ENCODE results near the gene HK2. TPM values are rescaled to one million over a fixed set of nuclear protein-coding genes. Genes with fewer than 3 reads are reported as not detected.

Gene HK2
- total RNA-seq, 1 experiment from 2014 or later: 43.8 TPM

- TF ChIP-seq EZH2 (IDR thresholded peaks at IDR 0.05; ENCODE audit: low read length, unreplicated experiment): no peak
- no peak for TF ChIP-seq CTCF (conservative IDR thresholded peaks at IDR 0.05; ENCODE audit: low read depth, low read length)
- TF ChIP-seq EZH2phosphoT487 (IDR thresholded peaks at IDR 0.05; ENCODE audit: borderline replicate concordance, low read length): no peak
- peaks cover 98% of the 10 kb centered on the region for H3K4me1 ChIP-seq (ENCODE audit: insufficient read depth, low read length)
- peaks cover 92% of the 10 kb centered on the region for H3K79me2 ChIP-seq (ENCODE audit: low read length)
- H3K9me3 ChIP-seq (ENCODE audit: low read length): no peaks in the 10 kb centered on the region
- 0 out of 2 replicates have a peak, but pooled peaks cover under 1% of the 10 kb centered on the region for H4K20me1 ChIP-seq (ENCODE audit: low read length)
- H3F3A ChIP-seq (ENCODE audit: low read length, unreplicated experiment): peaks cover 29% of the 10 kb centered on the region
- intact Hi-C loops (cut with micrococcal nuclease): loop anchor here (1.0 kb wide), 1 partner anchor 10 kb away; no protein-coding TSS in a partner anchor
- H3K9ac ChIP-seq (ENCODE audit: low read length): peak overlapping the region; percentile 82
- no peaks in the 10 kb centered on the region for H3K27me3 ChIP-seq (ENCODE audit: low read length)
- H3K4me2 ChIP-seq (ENCODE audit: low read length): peak overlapping the region; percentile 79
- no peak for ATAC-seq
- no peaks in the 10 kb centered on the region for H3K9me2 ChIP-seq (replicated peaks; ENCODE audit: low read length)
- no TSS peak for BruUV-seq (replicated peaks)
- POLR2A ChIA-PET (ENCODE audit: unreplicated experiment): no interaction called here
- CTCF ChIA-PET: no interaction called here
- no peak overlapping the region for H2AFZ ChIP-seq (ENCODE audit: low read length)
- no peak for DNase-seq
- H3K36me3 ChIP-seq (ENCODE audit: low read depth, low read length): no peaks in the 10 kb centered on the region
- H3K4me3 ChIP-seq (ENCODE audit: low read length): peak overlapping the region; percentile 43; the same call in 1 of the 2 replicates
- H3K27ac ChIP-seq (ENCODE audit: low read length): peak overlapping the region; percentile 99
Observed at GRCh38 chr2:74846481-74846880, 12.6 kb downstream of the HK2 start.

- Histone ChIP-seq H3F3A (ENCODE audit: low read length, unreplicated experiment) (peaks cover 35% of the 10 kb centered on the region), H2AFZ (ENCODE audit: low read length) (no peak overlapping the region), H3K9ac (ENCODE audit: low read length) (no peak overlapping the region; the same call in 1 of the 2 replicates), H3K4me1 (ENCODE audit: insufficient read depth, low read length) (peaks cover 99% of the 10 kb centered on the region), H3K27ac (ENCODE audit: low read length) (peak overlapping the region; percentile 99), H3K27me3 (ENCODE audit: low read length) (no peaks in the 10 kb centered on the region), H3K79me2 (ENCODE audit: low read length) (peaks cover 92% of the 10 kb centered on the region), H3K9me2 (replicated peaks; ENCODE audit: low read length) (no peaks in the 10 kb centered on the region), H3K4me3 (ENCODE audit: low read length) (no peak overlapping the region; the same call in 1 of the 2 replicates), H3K4me2 (ENCODE audit: low read length) (peak overlapping the region; percentile 79), H4K20me1 (ENCODE audit: low read length) (peaks cover 8% of the 10 kb centered on the region; the same call in 1 of the 2 replicates), H3K36me3 (ENCODE audit: low read depth, low read length) (0 out of 2 replicates have a peak, but pooled peaks cover 5% of the 10 kb centered on the region), H3K9me3 (ENCODE audit: low read length) (no peaks in the 10 kb centered on the region)
- TF ChIP-seq CTCF (conservative IDR thresholded peaks at IDR 0.05; ENCODE audit: low read depth, low read length) (0 out of 2 replicates have a peak, but pooled peaks have one; percentile 10), EZH2 (IDR thresholded peaks at IDR 0.05; ENCODE audit: low read length, unreplicated experiment) (no peak)
- CTCF ChIA-PET: no interaction called here
- intact Hi-C loops (cut with micrococcal nuclease): no loop called here
- peak; percentile 53 for DNase-seq
- POLR2A ChIA-PET (ENCODE audit: unreplicated experiment): no interaction called here
- ATAC-seq: no peak
- no TSS peak for BruUV-seq (replicated peaks)
Observed at GRCh38 chr2:74847070-74847858, 13.3 kb downstream of the HK2 start.
